Measurements from ENCODE around the gene OR6T1. TPM values are rescaled to one million over a fixed set of nuclear protein-coding genes. Genes with fewer than 3 reads are reported as not detected.

OR6T1 gene
- total RNA-seq, 2 donors from 2014 or later: not detected

Other genes with a start within 250 kb of the OR6T1 start
- gene ZNF202, start 202.2 kb downstream of the OR6T1 start, total RNA-seq: 1 to 10 TPM; 7.5 to 7.7 TPM
- gene OR6X1, start 189.3 kb downstream of the OR6T1 start, total RNA-seq: not detected
- gene OR6M1, start 137.5 kb downstream of the OR6T1 start, total RNA-seq: not detected
- gene TMEM225, start 58.2 kb downstream of the OR6T1 start, total RNA-seq: not detected
- gene OR8D4, start 41.7 kb downstream of the OR6T1 start, total RNA-seq: 1 to 10 TPM in 1 of 2 donors, under 1 TPM in 1; 0.61 to 1.5 TPM
- under 1 TPM; 0.37 to 0.81 TPM for gene OR4D5, start 4.2 kb downstream of the OR6T1 start, total RNA-seq
- not detected for gene OR10S1, start 33.9 kb upstream of the OR6T1 start, total RNA-seq
- not detected for gene OR10G6, start 51.3 kb upstream of the OR6T1 start, total RNA-seq
- gene OR10G4, start 69.2 kb upstream of the OR6T1 start, total RNA-seq: under 1 TPM; 0.18 to 0.56 TPM
- under 1 TPM in 1 of 2 donors, not detected in 1; 0.34 TPM for gene OR10G9, start 79.2 kb upstream of the OR6T1 start, total RNA-seq
- not detected for gene OR10G8, start 83.0 kb upstream of the OR6T1 start, total RNA-seq
- not detected for gene OR10G7, start 97.5 kb upstream of the OR6T1 start, total RNA-seq
- 10 to 100 TPM; 48.8 to 59.8 TPM for gene VWA5A, start 171.6 kb upstream of the OR6T1 start, total RNA-seq
- gene OR10D3, start 239.5 kb upstream of the OR6T1 start, total RNA-seq: not detected